Endothelial cell of umbilical vein (primary cell): Measurements from ENCODE around the gene RAB6B. TPM values are rescaled to one million over a fixed set of nuclear protein-coding genes. Genes with fewer than 3 reads are reported as not detected.
A peak's percentile ranks its signal among the peaks of the same experiment; 100 is the strongest.

ENCODE experiments used
- BruUV-seq: library from RNA; stranded (reverse); fragments of 400-500 nt; replicated peaks from 2 replicates; lab custom pipeline; 2021; lab: Mats Ljungman, UMichigan
- CTCF ChIA-PET: fragments of 300-600, 350-600 bp; sonication (Branson Sonifier 250); formaldehyde crosslinking; loops from one replicate; lab custom pipeline; 2021; ENCODE audit warnings: antibody characterized with exemption, inconsistent platforms; lab: Charles Lee
- POLR2A ChIA-PET: fragments of 300-600, 350-600 bp; sonication (Branson Sonifier 250); formaldehyde crosslinking; loops from one replicate; lab custom pipeline; 2021; ENCODE audit warnings: antibody characterized with exemption, inconsistent platforms; lab: Charles Lee
- DNase-seq: peaks from one replicate; pipeline ENCODE4 v3.0.0-alpha.2; 2011; ENCODE audit warnings: low read depth, low spot score
- FAIRE-seq: peaks from 2 replicates; lab custom pipeline; 2011; peaks lifted over from hg19 to GRCh38; lab: Jason Lieb, UNC
- H2AFZ ChIP-seq: 2 replicates; pipeline ENCODE4 v1.6.0; 2012; ENCODE audit warnings: low read depth, low read length, control low read depth, inconsistent platforms
- H3K27ac ChIP-seq: 2 replicates; pipeline ENCODE4 v1.5.1; 2011; ENCODE audit warnings: low read depth, mild to moderate bottlenecking, control low read depth, low read length, moderate library complexity; ENCODE audit not compliant: insufficient read depth
- H3K27me3 ChIP-seq, 2 experiments: 2 replicates each; pipeline versions ENCODE4 v1.6.0 to v1.6.1; 2011; ENCODE audit warnings: low read length in 2 of 2, mixed read lengths in 1 of 2; ENCODE audit not compliant: control insufficient read depth in 2 of 2, insufficient read depth in 2 of 2
- H3K36me3 ChIP-seq, 2 experiments: 2 replicates in 1 of 2; 3 replicates in 1 of 2; pipeline ENCODE4 v1.5.1; 2011; ENCODE audit warnings: low read length in 2 of 2, mild to moderate bottlenecking in 1 of 2, moderate library complexity in 1 of 2; ENCODE audit not compliant: control insufficient read depth in 2 of 2, insufficient read depth in 2 of 2; ENCODE audit errors: extremely low read depth in 1 of 2
- H3K4me1 ChIP-seq: 3 replicates; pipeline ENCODE4 v1.5.1; 2011; ENCODE audit warnings: mild to moderate bottlenecking, low read length; ENCODE audit not compliant: control insufficient read depth, insufficient read depth; ENCODE audit errors: extremely low read depth
- H3K4me2 ChIP-seq: 2 replicates; pipeline ENCODE4 v1.6.1; 2011; ENCODE audit warnings: low read length, control low read depth, mixed read lengths; ENCODE audit not compliant: insufficient read depth
- H3K4me3 ChIP-seq, 3 experiments: fragments of 200-600 bp in 1 of 3; sonication (generic), shearing (Covaris generic) in 1 of 3; replicated peaks in 1 of 3; 2 replicates each; pipeline ENCODE4 v1.5.1; 2011 to 2016; ENCODE audit warnings: control low read depth in 3 of 3, low read length in 3 of 3, mild to moderate bottlenecking in 2 of 3, inconsistent platforms in 1 of 3, low read depth in 1 of 3, moderate library complexity in 1 of 3; ENCODE audit not compliant: insufficient read depth in 1 of 3
- H3K79me2 ChIP-seq: 2 replicates; pipeline ENCODE4 v1.6.0; 2012; ENCODE audit warnings: low read length, inconsistent platforms; ENCODE audit not compliant: control insufficient read depth, insufficient read depth
- H3K9ac ChIP-seq: replicated peaks from 2 replicates; pipeline ENCODE3; 2011; ENCODE audit warnings: low read length, control low read depth; ENCODE audit not compliant: insufficient read depth; ENCODE audit errors: extremely low read depth
- H3K9me1 ChIP-seq: replicated peaks from 3 replicates; pipeline ENCODE4 v1.6.0; 2011; ENCODE audit warnings: mild to moderate bottlenecking, low read length; ENCODE audit not compliant: control insufficient read depth, insufficient read depth; ENCODE audit errors: extremely low read depth
- H3K9me3 ChIP-seq: replicated peaks from 2 replicates; pipeline ENCODE4 v1.5.1; 2012; ENCODE audit warnings: low read length, inconsistent platforms; ENCODE audit not compliant: control insufficient read depth, insufficient read depth
- H4K20me1 ChIP-seq: replicated peaks from 2 replicates; pipeline ENCODE3; 2011; ENCODE audit warnings: mild to moderate bottlenecking, low read length; ENCODE audit not compliant: control insufficient read depth, insufficient read depth; ENCODE audit errors: extremely low read depth
- CTCF ChIP-seq, 2 donors: IDR thresholded peaks; 1 replicate in 1 of 2; 2 replicates in 1 of 2; pipeline ENCODE4 v1.5.1; 2011; ENCODE audit warnings: low read length in 2 of 2, mild to moderate bottlenecking in 2 of 2, moderate library complexity in 2 of 2, control low read depth in 1 of 2, inconsistent platforms in 1 of 2, low read depth in 1 of 2; ENCODE audit not compliant: insufficient read depth in 1 of 2; ENCODE audit errors: extremely low read depth in 1 of 2
- EZH2 ChIP-seq: IDR thresholded peaks from 2 replicates; pipeline ENCODE4 v1.6.1; 2012; ENCODE audit warnings: borderline replicate concordance, low read depth, mild to moderate bottlenecking, moderate library complexity, low read length, inconsistent platforms; ENCODE audit not compliant: severe bottlenecking
- FOS ChIP-seq: IDR thresholded peaks from 2 replicates; pipeline ENCODE4 v1.6.1; 2011; ENCODE audit warnings: mild to moderate bottlenecking, low read length, moderate library complexity, borderline replicate concordance; ENCODE audit not compliant: insufficient read depth
- GATA2 ChIP-seq: IDR thresholded peaks from 2 replicates; pipeline ENCODE4 v1.7.0; 2011; ENCODE audit warnings: low read depth, mild to moderate bottlenecking, moderate library complexity, mixed read lengths, low read length; ENCODE audit not compliant: insufficient read length, insufficient read depth
- JUN ChIP-seq: IDR thresholded peaks from 2 replicates; pipeline ENCODE4 v1.6.1; 2011; ENCODE audit warnings: borderline replicate concordance, low read depth; ENCODE audit not compliant: insufficient read length, insufficient read depth
- MYC ChIP-seq: IDR thresholded peaks from one replicate; pipeline ENCODE4 v1.6.1; 2011; ENCODE audit warnings: mild to moderate bottlenecking, low read depth, low read length
- POLR2A ChIP-seq: IDR thresholded peaks from 2 replicates; pipeline ENCODE4 v1.6.1; 2012; ENCODE audit warnings: low read depth, mild to moderate bottlenecking, control low read depth, low read length
- POLR2AphosphoS5 ChIP-seq: IDR thresholded peaks from 2 replicates; pipeline ENCODE4 v1.6.1; 2012; ENCODE audit warnings: low read depth, mild to moderate bottlenecking, control low read depth, low read length, moderate library complexity; ENCODE audit not compliant: insufficient read depth
- dilution Hi-C: fragments of 300-500 bp; cut with MboI; formaldehyde crosslinking; loops from one replicate; pipeline ENCODE4 v1.15.0; 2019; ENCODE audit warnings: low sequenced_read_pairs; ENCODE audit not compliant: extremely low pct_ligation_motif_present
- intact Hi-C: fragments of 100-400 bp; cut with micrococcal nuclease; formaldehyde crosslinking; loops from one replicate; pipeline ENCODE4 v1.10.0; 2022
- polyA plus RNA-seq, 4 experiments: library from polyadenylated mRNA; depleted of rRNA in 3 of 4; stranded (reverse) in 3 of 4; unstranded in 1 of 4; fragments of >200 nt; gene quantifications; 2 replicates each; pipeline versions ENCODE4 v1.2.1 to v1.2.3, GENCODE V29; 2011 to 2012; ENCODE audit warnings: missing spikeins in 1 of 4
- total RNA-seq: library from RNA; stranded (reverse); gene quantifications from 2 replicates; pipeline ENCODE4 v1.2.3, GENCODE V29; 2021
- TF ChIP-seq, protein P1 (sequence below): IDR thresholded peaks from 2 replicates; pipeline ENCODE4 v1.6.1; 2011; ENCODE audit not compliant: insufficient read depth, insufficient read length

The RAB6B gene
- total and polyA plus RNA-seq, 2 donors (not counting 3 experiments of a cell fraction or from before 2014, with no cell fraction given): 1.7 to 6.7 TPM

GRCh38 chr3:133881939-133882825, 13.5 kb downstream of the RAB6B start:
- DNase-seq: no peak
- dilution Hi-C loops: no loop called here
- Histone ChIP-seq H3K36me3 (no peaks in the 10 kb centered on the region), H3K4me1 (no peaks in the 10 kb centered on the region), H3K9ac (no peak overlapping the region), H3K9me1 (no peaks in the 10 kb centered on the region), H3K79me2 (no peaks in the 10 kb centered on the region), H2AFZ (no peak overlapping the region), H3K4me2 (no peak overlapping the region), H3K27me3 (peaks cover 0 to 4% of the 10 kb centered on the region in 2 experiments), H4K20me1 (no peaks in the 10 kb centered on the region), H3K4me3 (no peak overlapping the region), H3K27ac (no peak overlapping the region), H3K9me3 (no peaks in the 10 kb centered on the region)
- intact Hi-C loops: no loop called here
- BruUV-seq: no TSS peak
- no peak for TF ChIP-seq POLR2AphosphoS5
- TF ChIP-seq, protein P1, sequence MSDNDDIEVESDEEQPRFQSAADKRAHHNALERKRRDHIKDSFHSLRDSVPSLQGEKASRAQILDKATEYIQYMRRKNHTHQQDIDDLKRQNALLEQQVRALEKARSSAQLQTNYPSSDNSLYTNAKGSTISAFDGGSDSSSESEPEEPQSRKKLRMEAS: no peak
- no peak for TF ChIP-seq FOS
- TF ChIP-seq POLR2A: no peak
- POLR2A ChIA-PET: interaction anchor here (0.7 kb wide), 1 partner anchor 195 kb away, joined by 3 read pairs; no protein-coding TSS in a partner anchor
- CTCF ChIA-PET: no interaction called here
- no peak for FAIRE-seq

DNA sequence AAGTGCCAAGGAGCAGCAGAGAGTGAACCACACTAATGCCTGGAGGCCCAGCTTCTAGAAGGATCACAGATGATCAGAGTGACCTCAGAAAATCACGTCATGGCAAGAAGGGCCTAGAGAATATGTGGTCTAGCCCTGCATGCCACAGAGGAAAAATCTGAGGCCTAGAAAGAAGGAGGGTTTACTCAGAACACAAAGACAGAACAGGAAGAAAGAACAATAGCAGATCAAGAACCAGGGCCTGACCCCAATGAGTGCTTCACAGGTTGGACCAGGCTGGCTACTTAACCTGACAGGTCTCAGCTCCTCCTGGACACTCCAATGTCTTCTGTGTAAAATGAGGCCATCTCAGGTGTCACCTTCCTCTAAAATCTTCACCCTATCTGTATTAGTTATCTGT, 14.2 kb downstream of the RAB6B start:
- BruUV-seq: no TSS peak
- Histone ChIP-seq H3K27ac (no peak overlapping the region), H2AFZ (no peak overlapping the region), H4K20me1 (no peaks in the 10 kb centered on the region), H3K9me1 (no peaks in the 10 kb centered on the region), H3K36me3 (no peaks in the 10 kb centered on the region), H3K79me2 (no peaks in the 10 kb centered on the region), H3K27me3 (peaks cover 0 to 4% of the 10 kb centered on the region in 2 experiments), H3K4me2 (no peak overlapping the region), H3K9ac (no peak overlapping the region), H3K4me1 (no peaks in the 10 kb centered on the region), H3K9me3 (no peaks in the 10 kb centered on the region), H3K4me3 (no peak overlapping the region)
- intact Hi-C loops: no loop called here
- DNase-seq: no peak
- dilution Hi-C loops: no loop called here
- no peak for TF ChIP-seq POLR2A
- no peak for TF ChIP-seq POLR2AphosphoS5
- TF ChIP-seq, protein P1: no peak
- TF ChIP-seq EZH2: no peak
- no peak for TF ChIP-seq JUN
- TF ChIP-seq FOS: no peak
- no peak for TF ChIP-seq GATA2
- TF ChIP-seq MYC: no peak
- TF ChIP-seq CTCF (IDR thresholded peaks at IDR 0.05; ENCODE audit: extremely low read depth in 1 of 2, insufficient read depth in 1 of 2, low read depth in 1 of 2, low read length in 2 of 2): no peak
- peak; percentile 42 for FAIRE-seq
- ChIA-PET POLR2A (interaction anchor here (0.7 kb wide), 1 partner anchor 196 kb away, joined by 3 read pairs; no protein-coding TSS in a partner anchor), CTCF (no interaction called here)
